ENCODE measurements around the gene XCL1. TPM values are rescaled to one million over a fixed set of nuclear protein-coding genes. Genes with fewer than 3 reads are reported as not detected.

Gene XCL1
- total RNA-seq, 1 experiment from 2014 or later = not detected

DNA sequence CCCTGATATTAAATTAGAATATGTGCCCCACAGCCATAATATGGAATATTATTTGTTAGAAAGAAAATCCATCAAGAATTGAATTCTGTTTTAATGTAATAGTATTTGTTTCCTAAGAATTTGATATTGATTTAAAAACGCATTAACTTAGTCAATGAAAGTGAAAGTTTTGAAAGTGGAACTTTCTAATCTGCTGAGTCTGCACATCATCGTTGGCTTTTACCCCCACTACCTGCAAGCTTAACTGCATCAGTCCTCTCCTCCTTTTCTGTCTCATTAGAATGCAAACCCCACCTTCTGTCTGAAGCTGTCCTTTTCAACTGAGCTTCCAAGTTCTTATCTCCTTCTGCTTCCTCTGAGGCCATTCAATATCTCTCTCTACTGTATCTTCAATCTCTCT, 42.5 kb downstream of the XCL1 start:
- no peak for TF ChIP-seq ZFX (IDR thresholded peaks at IDR 0.05)
- TF ChIP-seq CBX3 (IDR thresholded peaks at IDR 0.05; ENCODE audit: low read depth) = no peak
- no peak for TF ChIP-seq SRF (IDR thresholded peaks at IDR 0.05; ENCODE audit: low read depth)
- no peak for TF ChIP-seq EZH2phosphoT487 (IDR thresholded peaks at IDR 0.05; ENCODE audit: borderline replicate concordance)
- TF ChIP-seq POLR2A (IDR thresholded peaks at IDR 0.05; ENCODE audit: borderline replicate concordance, extremely low read depth, insufficient read depth, insufficient read length) = no peak
- TF ChIP-seq, protein P1, sequence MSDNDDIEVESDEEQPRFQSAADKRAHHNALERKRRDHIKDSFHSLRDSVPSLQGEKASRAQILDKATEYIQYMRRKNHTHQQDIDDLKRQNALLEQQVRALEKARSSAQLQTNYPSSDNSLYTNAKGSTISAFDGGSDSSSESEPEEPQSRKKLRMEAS (IDR thresholded peaks at IDR 0.05) = no peak
- TF ChIP-seq CEBPB (IDR thresholded peaks at IDR 0.05; ENCODE audit: low read depth) = no peak
- no peak for TF ChIP-seq EGR1 (IDR thresholded peaks at IDR 0.05; ENCODE audit: low read depth)
- no peak for TF ChIP-seq ELF1 (IDR thresholded peaks at IDR 0.05; ENCODE audit: borderline replicate concordance, low read depth)
- TF ChIP-seq, protein P2, sequence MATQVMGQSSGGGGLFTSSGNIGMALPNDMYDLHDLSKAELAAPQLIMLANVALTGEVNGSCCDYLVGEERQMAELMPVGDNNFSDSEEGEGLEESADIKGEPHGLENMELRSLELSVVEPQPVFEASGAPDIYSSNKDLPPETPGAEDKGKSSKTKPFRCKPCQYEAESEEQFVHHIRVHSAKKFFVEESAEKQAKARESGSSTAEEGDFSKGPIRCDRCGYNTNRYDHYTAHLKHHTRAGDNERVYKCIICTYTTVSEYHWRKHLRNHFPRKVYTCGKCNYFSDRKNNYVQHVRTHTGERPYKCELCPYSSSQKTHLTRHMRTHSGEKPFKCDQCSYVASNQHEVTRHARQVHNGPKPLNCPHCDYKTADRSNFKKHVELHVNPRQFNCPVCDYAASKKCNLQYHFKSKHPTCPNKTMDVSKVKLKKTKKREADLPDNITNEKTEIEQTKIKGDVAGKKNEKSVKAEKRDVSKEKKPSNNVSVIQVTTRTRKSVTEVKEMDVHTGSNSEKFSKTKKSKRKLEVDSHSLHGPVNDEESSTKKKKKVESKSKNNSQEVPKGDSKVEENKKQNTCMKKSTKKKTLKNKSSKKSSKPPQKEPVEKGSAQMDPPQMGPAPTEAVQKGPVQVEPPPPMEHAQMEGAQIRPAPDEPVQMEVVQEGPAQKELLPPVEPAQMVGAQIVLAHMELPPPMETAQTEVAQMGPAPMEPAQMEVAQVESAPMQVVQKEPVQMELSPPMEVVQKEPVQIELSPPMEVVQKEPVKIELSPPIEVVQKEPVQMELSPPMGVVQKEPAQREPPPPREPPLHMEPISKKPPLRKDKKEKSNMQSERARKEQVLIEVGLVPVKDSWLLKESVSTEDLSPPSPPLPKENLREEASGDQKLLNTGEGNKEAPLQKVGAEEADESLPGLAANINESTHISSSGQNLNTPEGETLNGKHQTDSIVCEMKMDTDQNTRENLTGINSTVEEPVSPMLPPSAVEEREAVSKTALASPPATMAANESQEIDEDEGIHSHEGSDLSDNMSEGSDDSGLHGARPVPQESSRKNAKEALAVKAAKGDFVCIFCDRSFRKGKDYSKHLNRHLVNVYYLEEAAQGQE (IDR thresholded peaks at IDR 0.05; ENCODE audit: low read depth) = no peak
- no peak for TF ChIP-seq ZNF274 (IDR thresholded peaks at IDR 0.05; ENCODE audit: low read depth, low read length)
- no peak for TF ChIP-seq JUND (IDR thresholded peaks at IDR 0.05)
- no peak for TF ChIP-seq FOSL1 (IDR thresholded peaks at IDR 0.05; ENCODE audit: low read depth)
- TF ChIP-seq TCF7L2 (IDR thresholded peaks at IDR 0.05; ENCODE audit: borderline replicate concordance, extremely low read depth, insufficient read depth, insufficient read length) = no peak
- TF ChIP-seq SIN3A (IDR thresholded peaks at IDR 0.05; ENCODE audit: low read depth) = no peak
- TF ChIP-seq, protein P3, sequence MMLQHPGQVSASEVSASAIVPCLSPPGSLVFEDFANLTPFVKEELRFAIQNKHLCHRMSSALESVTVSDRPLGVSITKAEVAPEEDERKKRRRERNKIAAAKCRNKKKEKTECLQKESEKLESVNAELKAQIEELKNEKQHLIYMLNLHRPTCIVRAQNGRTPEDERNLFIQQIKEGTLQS (IDR thresholded peaks at IDR 0.05) = no peak
- no peak for TF ChIP-seq RAD21 (IDR thresholded peaks at IDR 0.05; ENCODE audit: low read depth)
- TF ChIP-seq EZH2 (IDR thresholded peaks at IDR 0.05) = no peak
- no peak for TF ChIP-seq POLR2AphosphoS5 (IDR thresholded peaks at IDR 0.05; ENCODE audit: low read depth, low read length)
- TF ChIP-seq, protein P4, sequence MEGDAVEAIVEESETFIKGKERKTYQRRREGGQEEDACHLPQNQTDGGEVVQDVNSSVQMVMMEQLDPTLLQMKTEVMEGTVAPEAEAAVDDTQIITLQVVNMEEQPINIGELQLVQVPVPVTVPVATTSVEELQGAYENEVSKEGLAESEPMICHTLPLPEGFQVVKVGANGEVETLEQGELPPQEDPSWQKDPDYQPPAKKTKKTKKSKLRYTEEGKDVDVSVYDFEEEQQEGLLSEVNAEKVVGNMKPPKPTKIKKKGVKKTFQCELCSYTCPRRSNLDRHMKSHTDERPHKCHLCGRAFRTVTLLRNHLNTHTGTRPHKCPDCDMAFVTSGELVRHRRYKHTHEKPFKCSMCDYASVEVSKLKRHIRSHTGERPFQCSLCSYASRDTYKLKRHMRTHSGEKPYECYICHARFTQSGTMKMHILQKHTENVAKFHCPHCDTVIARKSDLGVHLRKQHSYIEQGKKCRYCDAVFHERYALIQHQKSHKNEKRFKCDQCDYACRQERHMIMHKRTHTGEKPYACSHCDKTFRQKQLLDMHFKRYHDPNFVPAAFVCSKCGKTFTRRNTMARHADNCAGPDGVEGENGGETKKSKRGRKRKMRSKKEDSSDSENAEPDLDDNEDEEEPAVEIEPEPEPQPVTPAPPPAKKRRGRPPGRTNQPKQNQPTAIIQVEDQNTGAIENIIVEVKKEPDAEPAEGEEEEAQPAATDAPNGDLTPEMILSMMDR (IDR thresholded peaks at IDR 0.05 in 2 of 3, conservative IDR thresholded peaks at IDR 0.05 in 1 of 3; ENCODE audit: borderline replicate concordance in 1 of 3, insufficient read depth in 1 of 3, low read depth in 2 of 3, low read length in 2 of 3) = no peak
- Histone ChIP-seq H3K79me2 (ENCODE audit: insufficient read depth, low read length) (no peaks in the 10 kb centered on the region), H3K9me3 (ENCODE audit: control insufficient read depth in 1 of 2, insufficient read depth in 1 of 2, low read depth in 1 of 2, low read length in 2 of 2) (no peaks in the 10 kb centered on the region), H3K9ac (ENCODE audit: low read length) (no peak overlapping the region), H3K9me2 (ENCODE audit: insufficient read depth) (no peaks in the 10 kb centered on the region), H4K20me1 (ENCODE audit: insufficient read depth) (no peaks in the 10 kb centered on the region), H3K4me1 (ENCODE audit: control insufficient read depth in 1 of 2, insufficient read depth in 2 of 2, low read length in 2 of 2) (peaks cover 7 to 14% of the 10 kb centered on the region in 2 experiments; a peak in 3 of 4 replicates), H2AFZ (ENCODE audit: low read depth, low read length, poor library complexity, severe bottlenecking) (no peak overlapping the region), H3K36me3 (ENCODE audit: control insufficient read depth in 1 of 2, insufficient read depth in 2 of 2, low read length in 2 of 2) (no peaks in the 10 kb centered on the region), H3K4me3 (replicated peaks in 1 of 2; ENCODE audit: low read depth in 1 of 2, low read length in 2 of 2) (no peak overlapping the region), H3K27me3 (ENCODE audit: insufficient read depth, low read length) (no peaks in the 10 kb centered on the region), H3K4me2 (ENCODE audit: low read length) (no peak overlapping the region), H3K27ac (ENCODE audit: low read depth, low read length) (no peak overlapping the region)
- intact Hi-C loops (cut with micrococcal nuclease) = no loop called here
- CTCF ChIA-PET = interaction anchor here (1.4 kb wide), 1 partner anchor 15 kb away, joined by 7 read pairs; no protein-coding TSS in a partner anchor
- ATAC-seq (no peak), DNase-seq (ENCODE audit: low read depth, low spot score) (no peak)
- no TSS peak for BruUV-seq (replicated peaks)
- POLR2A ChIA-PET = no interaction called here
- RAD21 ChIA-PET (ENCODE audit: low non-redundant PET in 1 of 2, low total read pairs in 2 of 2, uncharacterized antibody in 2 of 2, unreplicated experiment in 2 of 2) = no interaction called here
